Natural killer cell (primary cell): Measurements from ENCODE around the gene SLC4A11. TPM values are rescaled to one million over a fixed set of nuclear protein-coding genes. Genes with fewer than 3 reads are reported as not detected.

ENCODE experiments used
- ATAC-seq, 3 donors: fragments of 150-1000 bp in 2 of 3; fragments of 200-7000 bp in 1 of 3; cut with Tn5 transposase; 1 replicate in 1 of 3; 2 replicates in 2 of 3; pipeline ENCODE4 v1.10.0; 2021; ENCODE audit warnings: mild to moderate bottlenecking in 2 of 3, moderate library complexity in 2 of 3
- DNase-seq, 2 donors: peaks; one replicate each; pipeline versions ENCODE4 v3.0.0 to v3.0.0-alpha.2; 2013 to 2021; ENCODE audit warnings: mixed read lengths in 1 of 2
- H3K27ac ChIP-seq: one replicate; pipeline ENCODE4 v1.5.1; 2013; ENCODE audit warnings: mild to moderate bottlenecking, low read length
- H3K27me3 ChIP-seq: one replicate; pipeline ENCODE4 v1.6.1; 2013; ENCODE audit warnings: low read length; ENCODE audit not compliant: control insufficient read depth, insufficient read depth
- H3K36me3 ChIP-seq: one replicate; pipeline ENCODE4 v1.6.1; 2013; ENCODE audit warnings: low read length; ENCODE audit not compliant: control insufficient read depth, insufficient read depth
- H3K4me1 ChIP-seq: one replicate; pipeline ENCODE4 v1.6.1; 2013; ENCODE audit warnings: low read length; ENCODE audit not compliant: control insufficient read depth, insufficient read depth
- H3K4me3 ChIP-seq: one replicate; pipeline ENCODE4 v1.5.1; 2013; ENCODE audit warnings: low read length
- H3K9me3 ChIP-seq: one replicate; pipeline ENCODE4 v1.6.1; 2013; ENCODE audit warnings: low read length; ENCODE audit not compliant: control insufficient read depth, insufficient read depth
- H3K27ac Mint-ChIP-seq, 2 donors: one replicate each; pipeline ENCODE4 v1.8.0; 2022; ENCODE audit warnings: mild to moderate bottlenecking in 2 of 2, mixed read lengths in 2 of 2, moderate library complexity in 1 of 2
- H3K27me3 Mint-ChIP-seq, 2 donors: one replicate each; pipeline ENCODE4 v1.8.0; 2022; ENCODE audit warnings: low read depth in 2 of 2, mixed read lengths in 2 of 2
- H3K36me3 Mint-ChIP-seq: one replicate; pipeline ENCODE4 v1.8.0; 2022; ENCODE audit warnings: mixed read lengths
- H3K4me1 Mint-ChIP-seq, 2 donors: one replicate each; pipeline ENCODE4 v1.8.0; 2022; ENCODE audit warnings: mixed read lengths in 2 of 2
- H3K4me3 Mint-ChIP-seq: one replicate; pipeline ENCODE4 v1.8.0; 2022; ENCODE audit warnings: mild to moderate bottlenecking, moderate library complexity, mixed read lengths
- H3K9me3 Mint-ChIP-seq, 2 donors: one replicate each; pipeline ENCODE4 v1.8.0; 2022; ENCODE audit warnings: mixed read lengths in 2 of 2
- WGBS: methylation state at CpG from one replicate; pipeline ENCODE4 v1.1.7; 2013; ENCODE audit warnings: missing lambda C conversion rate; ENCODE audit not compliant: insufficient coverage; 5-methylcytosine and 5-hydroxymethylcytosine counted together
- intact Hi-C: fragments of 100-400 bp; cut with micrococcal nuclease; formaldehyde crosslinking; loops from one replicate; pipeline ENCODE4 v1.14.2; 2022
- total RNA-seq, 4 donors: library from RNA; stranded (reverse); fragments of 120-200 nt in 1 of 4; gene quantifications; one replicate each; pipeline versions ENCODE4 v1.2.3 to v1.2.4, GENCODE V29; 2013 to 2022
- TF ChIP-seq, protein P1 (sequence below): fragments of 200-600 bp; IDR thresholded peaks from one replicate; pipeline ENCODE4 v1.8.0; 2022; ENCODE audit warnings: antibody characterized with exemption

SLC4A11 gene
- total RNA-seq, 3 donors from 2014 or later (not counting 1 experiment from before 2014, with no cell fraction given) = 0.31 to 0.68 (median 0.32) TPM

DNA sequence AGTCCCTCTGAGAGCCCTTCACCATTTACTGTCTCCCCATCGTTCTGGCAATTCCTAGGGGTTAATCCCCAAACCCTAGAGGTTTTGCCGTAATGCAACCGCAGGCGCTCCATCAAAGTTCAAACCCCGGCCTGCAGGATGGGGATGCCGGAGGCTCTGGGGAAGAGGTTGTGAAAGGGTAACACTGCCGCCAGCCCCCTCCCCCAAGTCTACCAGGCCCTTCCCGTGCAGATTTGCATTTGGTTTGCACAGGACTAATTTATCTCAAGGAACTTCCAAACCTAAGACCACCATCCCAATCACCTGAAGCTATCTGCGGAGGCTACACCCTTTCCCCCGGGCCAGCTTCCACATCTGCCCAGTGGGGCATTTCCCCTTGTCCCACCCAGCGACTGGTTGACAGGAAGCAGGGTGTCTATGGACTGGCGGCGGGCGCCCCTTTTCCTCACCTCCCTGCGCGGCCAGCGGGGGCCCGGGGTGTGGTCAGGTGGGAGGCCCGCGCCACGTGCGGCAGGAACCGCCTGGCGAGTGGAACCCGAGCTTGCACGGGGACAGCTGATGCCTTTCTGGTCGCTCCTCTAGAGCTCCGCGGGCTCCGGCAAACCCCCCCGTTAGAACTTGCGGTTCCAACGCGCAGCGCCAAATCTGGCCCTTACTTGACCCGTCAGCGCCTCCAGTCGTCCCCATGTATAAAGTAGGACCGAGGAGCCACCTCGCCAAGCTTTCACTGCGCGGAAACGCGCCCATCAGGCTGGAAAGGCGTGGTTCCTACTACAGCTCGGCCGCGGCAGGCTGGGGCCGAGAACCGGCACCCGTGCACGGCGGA is 9.4 kb upstream of the SLC4A11 start:
- DNase-seq = peak in 1 of 2 donors; percentile 40
- H3K4me1 Mint-ChIP-seq = peaks cover 0 to 5% of the 10 kb centered on the region in 2 donors
- H3K27me3 ChIP-seq = peaks cover 18% of the 10 kb centered on the region
- no peaks in the 10 kb centered on the region for H3K9me3 Mint-ChIP-seq
- H3K4me3 Mint-ChIP-seq = no peak overlapping the region
- peak in 2 of 3 donors; percentile 49 to 64 for ATAC-seq
- no peak overlapping the region for H3K27ac Mint-ChIP-seq
- no peak overlapping the region for H3K4me3 ChIP-seq
- no peaks in the 10 kb centered on the region for H3K36me3 ChIP-seq
- peaks cover 11% of the 10 kb centered on the region for H3K4me1 ChIP-seq
- peaks cover 36 to 39% of the 10 kb centered on the region in 2 donors for H3K27me3 Mint-ChIP-seq
- 7% methylated on average over 53 of the region's 53 CpGs for WGBS
- TF ChIP-seq, protein P1, sequence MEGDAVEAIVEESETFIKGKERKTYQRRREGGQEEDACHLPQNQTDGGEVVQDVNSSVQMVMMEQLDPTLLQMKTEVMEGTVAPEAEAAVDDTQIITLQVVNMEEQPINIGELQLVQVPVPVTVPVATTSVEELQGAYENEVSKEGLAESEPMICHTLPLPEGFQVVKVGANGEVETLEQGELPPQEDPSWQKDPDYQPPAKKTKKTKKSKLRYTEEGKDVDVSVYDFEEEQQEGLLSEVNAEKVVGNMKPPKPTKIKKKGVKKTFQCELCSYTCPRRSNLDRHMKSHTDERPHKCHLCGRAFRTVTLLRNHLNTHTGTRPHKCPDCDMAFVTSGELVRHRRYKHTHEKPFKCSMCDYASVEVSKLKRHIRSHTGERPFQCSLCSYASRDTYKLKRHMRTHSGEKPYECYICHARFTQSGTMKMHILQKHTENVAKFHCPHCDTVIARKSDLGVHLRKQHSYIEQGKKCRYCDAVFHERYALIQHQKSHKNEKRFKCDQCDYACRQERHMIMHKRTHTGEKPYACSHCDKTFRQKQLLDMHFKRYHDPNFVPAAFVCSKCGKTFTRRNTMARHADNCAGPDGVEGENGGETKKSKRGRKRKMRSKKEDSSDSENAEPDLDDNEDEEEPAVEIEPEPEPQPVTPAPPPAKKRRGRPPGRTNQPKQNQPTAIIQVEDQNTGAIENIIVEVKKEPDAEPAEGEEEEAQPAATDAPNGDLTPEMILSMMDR = no peak
- intact Hi-C loops = no loop called here
- H3K9me3 ChIP-seq = no peaks in the 10 kb centered on the region
- no peak overlapping the region for H3K27ac ChIP-seq
- no peaks in the 10 kb centered on the region for H3K36me3 Mint-ChIP-seq

DNA sequence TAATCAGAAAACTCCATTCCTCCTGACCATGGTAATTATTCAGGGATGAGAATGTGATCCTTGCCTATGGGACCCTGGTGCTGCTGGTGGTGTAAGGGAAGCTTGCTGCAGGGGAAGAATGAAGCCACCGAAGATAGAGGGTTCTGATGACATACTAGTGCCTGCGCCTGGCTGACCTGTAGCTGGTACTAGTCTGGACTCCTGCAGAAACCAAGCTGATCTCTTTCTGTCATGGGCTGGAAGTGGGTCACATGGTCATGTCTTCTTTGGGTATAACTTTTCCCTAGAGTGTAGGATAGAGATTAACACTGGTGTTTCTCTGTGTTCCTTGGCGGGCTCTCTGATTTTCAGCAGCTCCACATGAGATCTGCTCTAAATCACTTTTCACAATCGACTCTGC is 8.6 kb upstream of the SLC4A11 start:
- WGBS = 75% methylated on average over 4 of the region's 4 CpGs

DNA sequence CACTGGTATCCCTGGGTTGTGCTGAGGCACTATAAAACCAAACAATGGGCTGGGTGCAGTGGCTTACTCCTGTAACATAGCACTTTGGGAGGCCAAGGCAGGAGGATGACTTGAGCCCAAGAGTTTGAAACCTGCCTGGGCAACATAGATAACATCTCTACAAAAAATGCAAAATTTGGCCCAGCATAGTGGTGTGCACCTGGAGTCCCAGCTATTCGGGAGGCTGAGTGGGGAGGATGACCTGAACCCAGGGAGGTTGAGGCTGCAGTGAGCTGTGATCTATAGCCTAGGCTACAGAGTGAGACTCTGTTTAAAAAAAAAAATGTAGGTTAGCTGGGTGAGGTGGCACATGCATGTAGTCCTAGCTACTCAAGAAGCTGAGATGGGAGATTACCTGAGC is 7.7 kb upstream of the SLC4A11 start:
- no peak overlapping the region for H3K4me3 ChIP-seq
- no peak overlapping the region for H3K27ac ChIP-seq
- no peak for DNase-seq
- H3K27ac Mint-ChIP-seq = no peak overlapping the region
- peaks cover 0 to 5% of the 10 kb centered on the region in 2 donors for H3K4me1 Mint-ChIP-seq
- H3K36me3 ChIP-seq = no peaks in the 10 kb centered on the region
- ATAC-seq = no peak
- H3K9me3 ChIP-seq = no peaks in the 10 kb centered on the region
- peaks cover 43 to 50% of the 10 kb centered on the region in 2 donors for H3K27me3 Mint-ChIP-seq
- peaks cover 18% of the 10 kb centered on the region for H3K27me3 ChIP-seq
- no peaks in the 10 kb centered on the region for H3K9me3 Mint-ChIP-seq
- H3K36me3 Mint-ChIP-seq = no peaks in the 10 kb centered on the region
- TF ChIP-seq, protein P1 = no peak
- H3K4me3 Mint-ChIP-seq = peak overlapping the region; percentile 28
- peaks cover 11% of the 10 kb centered on the region for H3K4me1 ChIP-seq
- WGBS = 100% methylated on average over 1 of the region's 1 CpG
- intact Hi-C loops = no loop called here

More for the DNA sequence above, 8.6 kb upstream of the SLC4A11 start:
- Mint-ChIP-seq H3K36me3 (no peaks in the 10 kb centered on the region), H3K4me1 (peaks cover 0 to 5% of the 10 kb centered on the region in 2 donors), H3K9me3 (no peaks in the 10 kb centered on the region), H3K27me3 (peaks cover 36 to 41% of the 10 kb centered on the region in 2 donors), H3K27ac (no peak overlapping the region), H3K4me3 (no peak overlapping the region)
- no peak for ATAC-seq
- H3K27ac ChIP-seq = no peak overlapping the region
- intact Hi-C loops = no loop called here
- peaks cover 11% of the 10 kb centered on the region for H3K4me1 ChIP-seq
- no peaks in the 10 kb centered on the region for H3K36me3 ChIP-seq
- H3K9me3 ChIP-seq = no peaks in the 10 kb centered on the region
- TF ChIP-seq, protein P1 = no peak
- DNase-seq = no peak
- H3K4me3 ChIP-seq = no peak overlapping the region
- H3K27me3 ChIP-seq = peaks cover 18% of the 10 kb centered on the region
